Epithelial cell of proximal tubule (primary cell): ENCODE data around the gene CRELD2. TPM values are rescaled to one million over a fixed set of nuclear protein-coding genes. Genes with fewer than 3 reads are reported as not detected.

Source experiments
- DNase-seq: peaks from one replicate; pipeline ENCODE4 v3.0.0-alpha.2; 2011; ENCODE audit warnings: low read depth
- H3K4me3 ChIP-seq: 2 replicates; pipeline ENCODE4 v1.5.1; 2011; ENCODE audit warnings: low read depth, mild to moderate bottlenecking, low read length
- total RNA-seq: library from RNA; depleted of rRNA; stranded (reverse); fragments of >200 nt; gene quantifications from 2 replicates; pipeline ENCODE4 v1.2.3, GENCODE V29; 2015
- TF ChIP-seq, protein P1 (sequence below): conservative IDR thresholded peaks from 2 replicates; pipeline ENCODE4 v1.5.1; 2012; ENCODE audit warnings: low read depth, mild to moderate bottlenecking, low read length

CRELD2 gene
- total RNA-seq, 1 donor from 2014 or later = 54.1 TPM

- peak overlapping the region; percentile 87 for H3K4me3 ChIP-seq
- no peak for DNase-seq
- TF ChIP-seq, protein P1, sequence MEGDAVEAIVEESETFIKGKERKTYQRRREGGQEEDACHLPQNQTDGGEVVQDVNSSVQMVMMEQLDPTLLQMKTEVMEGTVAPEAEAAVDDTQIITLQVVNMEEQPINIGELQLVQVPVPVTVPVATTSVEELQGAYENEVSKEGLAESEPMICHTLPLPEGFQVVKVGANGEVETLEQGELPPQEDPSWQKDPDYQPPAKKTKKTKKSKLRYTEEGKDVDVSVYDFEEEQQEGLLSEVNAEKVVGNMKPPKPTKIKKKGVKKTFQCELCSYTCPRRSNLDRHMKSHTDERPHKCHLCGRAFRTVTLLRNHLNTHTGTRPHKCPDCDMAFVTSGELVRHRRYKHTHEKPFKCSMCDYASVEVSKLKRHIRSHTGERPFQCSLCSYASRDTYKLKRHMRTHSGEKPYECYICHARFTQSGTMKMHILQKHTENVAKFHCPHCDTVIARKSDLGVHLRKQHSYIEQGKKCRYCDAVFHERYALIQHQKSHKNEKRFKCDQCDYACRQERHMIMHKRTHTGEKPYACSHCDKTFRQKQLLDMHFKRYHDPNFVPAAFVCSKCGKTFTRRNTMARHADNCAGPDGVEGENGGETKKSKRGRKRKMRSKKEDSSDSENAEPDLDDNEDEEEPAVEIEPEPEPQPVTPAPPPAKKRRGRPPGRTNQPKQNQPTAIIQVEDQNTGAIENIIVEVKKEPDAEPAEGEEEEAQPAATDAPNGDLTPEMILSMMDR = no peak
Observed at GRCh38 chr22:49918911-49919881, 762 bp downstream of the CRELD2 start.

GRCh38 chr22:49920859-49921258 lies 2.4 kb downstream of the CRELD2 start:
- TF ChIP-seq, protein P1 = no peak
- no peak for DNase-seq
- no peak overlapping the region for H3K4me3 ChIP-seq

DNA sequence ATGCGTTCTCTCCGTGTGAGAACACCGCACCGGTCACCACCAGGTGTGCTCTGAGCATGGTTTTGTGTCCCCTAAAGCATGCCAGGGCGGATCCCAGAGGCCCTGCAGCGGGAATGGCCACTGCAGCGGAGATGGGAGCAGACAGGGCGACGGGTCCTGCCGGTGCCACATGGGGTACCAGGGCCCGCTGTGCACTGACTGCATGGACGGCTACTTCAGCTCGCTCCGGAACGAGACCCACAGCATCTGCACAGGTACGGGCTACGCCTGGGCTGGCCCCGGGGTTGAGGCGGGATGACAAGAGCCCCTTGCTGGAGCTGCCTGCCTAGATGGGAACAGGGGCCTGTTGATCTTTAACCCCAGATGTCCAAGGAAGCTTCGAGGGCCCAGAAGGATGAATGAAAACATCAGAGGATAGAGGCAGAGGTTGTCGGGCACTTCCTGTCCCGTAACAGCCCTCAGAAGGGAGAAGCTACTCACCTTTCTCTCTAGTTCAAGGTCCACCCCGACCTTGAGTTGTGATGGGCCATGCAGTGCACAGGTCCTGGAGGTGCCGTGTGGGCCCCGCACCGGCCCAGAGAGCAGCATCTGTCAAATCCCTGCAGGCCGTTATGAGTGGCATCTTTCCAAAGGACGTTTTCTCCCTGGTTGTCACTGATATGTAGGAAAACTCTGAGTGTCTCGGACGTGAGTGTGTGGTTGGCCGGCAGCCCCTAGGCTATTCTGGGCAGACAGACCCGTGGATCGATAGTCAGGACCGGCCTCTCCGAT lies 3.3 kb downstream of the CRELD2 start:
- TF ChIP-seq, protein P1 = no peak
- no peak for DNase-seq
- no peak overlapping the region for H3K4me3 ChIP-seq

DNA sequence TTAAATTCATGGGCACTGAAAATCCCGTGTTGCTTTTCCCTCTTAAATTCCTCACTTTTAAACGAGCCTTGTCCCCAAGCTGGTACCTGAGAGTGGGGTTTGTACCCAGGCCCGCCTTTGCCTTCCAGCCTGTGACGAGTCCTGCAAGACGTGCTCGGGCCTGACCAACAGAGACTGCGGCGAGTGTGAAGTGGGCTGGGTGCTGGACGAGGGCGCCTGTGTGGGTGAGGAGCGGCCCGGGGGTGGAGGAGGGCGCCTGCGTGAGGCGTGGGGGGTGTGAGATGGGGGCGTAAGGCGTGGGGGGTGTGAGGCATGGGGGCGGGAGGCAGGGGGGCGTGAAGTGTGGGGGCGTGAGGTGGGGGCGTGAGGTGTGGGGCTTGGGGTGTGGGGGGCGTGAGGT lies 4.0 kb downstream of the CRELD2 start:
- H3K4me3 ChIP-seq = no peak overlapping the region
- TF ChIP-seq, protein P1 = no peak
- DNase-seq = no peak

DNA sequence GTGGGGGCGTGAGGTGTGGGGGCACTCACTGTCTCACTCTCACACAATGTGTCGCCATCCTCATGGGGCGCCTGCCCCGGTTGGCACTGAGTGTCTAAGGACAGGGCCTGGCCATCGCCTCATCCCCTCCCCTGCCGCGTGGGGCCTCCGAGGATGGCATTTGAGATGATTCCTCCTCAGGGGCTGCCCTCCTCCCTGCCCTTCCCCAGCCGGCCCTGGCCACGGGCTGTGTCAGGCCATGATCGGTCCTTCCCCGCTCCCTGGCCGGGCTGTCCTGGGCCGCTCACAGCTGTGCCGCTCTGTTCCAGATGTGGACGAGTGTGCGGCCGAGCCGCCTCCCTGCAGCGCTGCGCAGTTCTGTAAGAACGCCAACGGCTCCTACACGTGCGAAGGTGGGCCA lies 4.5 kb downstream of the CRELD2 start:
- DNase-seq = no peak
- TF ChIP-seq, protein P1 = no peak
- no peak overlapping the region for H3K4me3 ChIP-seq

GRCh38 chr22:49923445-49923844 lies 5.0 kb downstream of the CRELD2 start:
- DNase-seq = no peak
- TF ChIP-seq, protein P1 = peak; percentile 36

More at GRCh38 chr22:49923445-49923844, 5.0 kb downstream of the CRELD2 start:
- H3K4me3 ChIP-seq = no peak overlapping the region
